ENCODE measurements around the gene PDE4C. TPM values are rescaled to one million over a fixed set of nuclear protein-coding genes. Genes with fewer than 3 reads are reported as not detected.

PDE4C gene
- total RNA-seq (2022) (0.42 and 0.54 TPM in 2 replicates), Bru-seq, nascent RNA (percentile 20 among the genes with signal in this experiment), BruChase-seq, experiment 1, labeled RNA remaining after a 6-hour chase (percentile 36 among the genes with signal in this experiment), BruChase-seq, experiment 2, labeled RNA remaining after a 2-hour chase (not detected)
- long read RNA-seq, result 0 reads

GRCh38 chr19:18225702-18226468 lies at the start of gene PDE4C:
Gene PDE4C (minus strand): TSS chr19:18226438. CDS start chr19:18226415, 23 bp downstream.
- Mint-ChIP-seq H3K27ac (ENCODE audit: low read depth, unreplicated experiment) (no peak within 1 kb of the TSS), H3K4me3 (ENCODE audit: unreplicated experiment) (peak within 1 kb of the TSS; percentile 19), H3K36me3 (ENCODE audit: insufficient read depth, unreplicated experiment) (no peaks in the 10 kb centered on the region), H3K27me3 (ENCODE audit: insufficient read depth, unreplicated experiment) (peaks cover 15% of the 10 kb centered on the region), H3K9me3 (ENCODE audit: unreplicated experiment) (no peaks in the 10 kb centered on the region), H3K4me1 (ENCODE audit: insufficient read depth, unreplicated experiment) (peaks cover 5% of the 10 kb centered on the region)
- BruUV-seq (replicated peaks), result no TSS peak
- no peak for TF ChIP-seq CTCF (IDR thresholded peaks at IDR 0.05; ENCODE audit: unreplicated experiment)
- intact Hi-C loops (cut with micrococcal nuclease), result no loop called here
- no peak for DNase-seq (ENCODE audit: unreplicated experiment)
- ChIA-PET CTCF (no interaction called here), POLR2A (interaction anchor here (0.5 to 0.6 kb wide), 2 partner anchors 18 to 54 kb away, joined by 3 to 4 read pairs; no protein-coding TSS in a partner anchor)

- peaks cover 51% of the 10 kb centered on the region for H3K36me3 Mint-ChIP-seq (ENCODE audit: insufficient read depth, unreplicated experiment)
- ChIA-PET POLR2A (interaction anchor here (0.5 to 9.0 kb wide), 17 partner anchors 17 to 980 kb away, joined by 3 to 178 read pairs (median 4); partner anchors contain the start of genes LSM4 and RAB3A), CTCF (interaction anchor here (0.5 to 8.0 kb wide), 6 partner anchors 23 to 423 kb away, joined by 3 to 257 read pairs (median 4); no protein-coding TSS in a partner anchor)
- H3K27ac Mint-ChIP-seq (ENCODE audit: low read depth, unreplicated experiment), result peak overlapping the region; percentile 79
- H3K27me3 Mint-ChIP-seq (ENCODE audit: insufficient read depth, unreplicated experiment), result no peaks in the 10 kb centered on the region
- peak overlapping the region; percentile 38 for H3K4me3 Mint-ChIP-seq (ENCODE audit: unreplicated experiment)
- intact Hi-C loops (cut with micrococcal nuclease), result loop anchor here (1.0 kb wide), 1 partner anchor 48 kb away; the partner anchor contains the start of gene LSM4
- DNase-seq (ENCODE audit: unreplicated experiment), result peak; percentile 94
- no TSS peak for BruUV-seq (replicated peaks)
- TF ChIP-seq CTCF (IDR thresholded peaks at IDR 0.05; ENCODE audit: unreplicated experiment), result peak; percentile 3
- no peaks in the 10 kb centered on the region for H3K9me3 Mint-ChIP-seq (ENCODE audit: unreplicated experiment)
- H3K4me1 Mint-ChIP-seq (ENCODE audit: insufficient read depth, unreplicated experiment), result peaks cover 23% of the 10 kb centered on the region
Observed at GRCh38 chr19:18274781-18275356, 48.6 kb upstream of the PDE4C start.

- no peaks in the 10 kb centered on the region for H3K9me3 Mint-ChIP-seq (ENCODE audit: unreplicated experiment)
- peaks cover 20% of the 10 kb centered on the region for H3K4me1 Mint-ChIP-seq (ENCODE audit: insufficient read depth, unreplicated experiment)
- no peaks in the 10 kb centered on the region for H3K27me3 Mint-ChIP-seq (ENCODE audit: insufficient read depth, unreplicated experiment)
- ChIA-PET CTCF (interaction anchor here (0.6 to 3.3 kb wide), 4 partner anchors 15 to 90 kb away, joined by 3 to 12 read pairs (median 3); no protein-coding TSS in a partner anchor), POLR2A (interaction anchor here (0.6 to 9.0 kb wide), 10 partner anchors 18 to 165 kb away, joined by 3 to 178 read pairs (median 6); partner anchors contain the start of genes LSM4, MPV17L2 and RAB3A)
- peak within 1 kb of the TSS; percentile 38 for H3K4me3 Mint-ChIP-seq (ENCODE audit: unreplicated experiment)
- TF ChIP-seq CTCF (IDR thresholded peaks at IDR 0.05; ENCODE audit: unreplicated experiment), result no peak
- no TSS peak for BruUV-seq (replicated peaks)
- H3K27ac Mint-ChIP-seq (ENCODE audit: low read depth, unreplicated experiment), result peak within 1 kb of the TSS; percentile 79
- intact Hi-C loops (cut with micrococcal nuclease), result no loop called here
- DNase-seq (ENCODE audit: unreplicated experiment), result peak; percentile 81
- H3K36me3 Mint-ChIP-seq (ENCODE audit: insufficient read depth, unreplicated experiment), result peaks cover 45% of the 10 kb centered on the region
Observed at GRCh38 chr19:18274219-18274780, 48.1 kb upstream of the PDE4C start, which contains the start of gene IQCN. Gene IQCN (minus strand): TSS chr19:18274452. CDS start chr19:18269478, 4,974 bp downstream.

Measured in MCF 10A (cell line).